ENCODE measurements around the gene SPATS2L.

DNA sequence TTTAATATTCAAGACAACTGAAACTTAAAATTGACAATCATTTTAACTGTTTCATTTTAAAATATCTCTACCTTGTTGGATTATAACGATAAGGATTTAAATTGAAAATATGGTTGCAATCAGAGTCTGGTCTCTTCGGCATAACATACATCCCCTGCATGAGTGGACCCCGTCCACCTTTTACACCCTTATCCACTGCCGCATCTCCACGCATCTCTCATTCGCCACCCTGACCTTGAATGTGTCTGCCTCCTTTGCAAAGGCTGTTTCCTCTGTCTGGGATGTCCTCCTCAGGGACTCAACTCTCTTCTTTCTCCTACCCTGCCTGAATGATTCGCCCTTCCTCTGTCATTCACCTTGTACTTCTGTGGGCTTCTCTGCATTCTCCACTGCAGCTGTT, 87.6 kb downstream of the SPATS2L start:
- TF ChIP-seq EP300 (IDR thresholded peaks at IDR 0.05; ENCODE audit: borderline replicate concordance) (no peak), RAD21 (IDR thresholded peaks at IDR 0.05; ENCODE audit: low read depth) (no peak), CEBPB (IDR thresholded peaks at IDR 0.05) (no peak), YY1 (IDR thresholded peaks at IDR 0.05; ENCODE audit: low read depth) (no peak), FOXM1 (IDR thresholded peaks at IDR 0.05; ENCODE audit: borderline replicate concordance, low read depth) (no peak), MAX (IDR thresholded peaks at IDR 0.05) (no peak), NFIC (IDR thresholded peaks at IDR 0.05) (no peak), CREB1 (IDR thresholded peaks at IDR 0.05; ENCODE audit: low read depth) (no peak), REST (IDR thresholded peaks at IDR 0.05; ENCODE audit: low read depth) (no peak), TAF1 (IDR thresholded peaks at IDR 0.05; ENCODE audit: low read depth) (no peak), EGR1 (IDR thresholded peaks at IDR 0.05) (no peak), ZBTB7A (IDR thresholded peaks at IDR 0.05; ENCODE audit: low read depth) (no peak), TEAD4 (IDR thresholded peaks at IDR 0.05) (no peak)

Data from Ishikawa (cell line).